Measurements from ENCODE around the gene TOP3B. TPM values are rescaled to one million over a fixed set of nuclear protein-coding genes. Genes with fewer than 3 reads are reported as not detected.

The TOP3B gene
- total RNA-seq, 4 donors from 2014 or later = 44.9 to 94.6 (median 65.4) TPM

GRCh38 chr22:21965762-21966288 is 16.8 kb downstream of the TOP3B start:
- no peak for TF ChIP-seq EP300 (IDR thresholded peaks at IDR 0.05; ENCODE audit: low read depth)
- no peak for TF ChIP-seq CTCF (IDR thresholded peaks at IDR 0.05)
- no peak for TF ChIP-seq POLR2AphosphoS5 (IDR thresholded peaks at IDR 0.05)
- TF ChIP-seq POLR2A (IDR thresholded peaks at IDR 0.05) = no peak
- Histone ChIP-seq H3K27me3 (no peaks in the 10 kb centered on the region), H3K27ac (no peak overlapping the region), H3K36me3 (peaks cover 0 to 46% (median 13%) of the 10 kb centered on the region in 4 donors), H3K4me1 (no peaks in the 10 kb centered on the region), H3K9me3 (no peaks in the 10 kb centered on the region), H3K4me3 (no peak overlapping the region)
- intact Hi-C loops (cut with DNase I; ENCODE audit: low total_unique reads) = no loop called here
- in situ Hi-C loops (cut with MboI; ENCODE audit: low pct_ligation_motif_present in 1 of 4, low pct_unique_long_range_greater_than_20kb in 1 of 4, low sequenced_read_pairs in 3 of 4) = no loop called here
- 97 to 100% methylated on average over 3 to 6 of the region's 6 CpGs for WGBS, 2 donors (ENCODE audit: low coverage in 1 of 2)
- DNase-seq = no peak

- Histone ChIP-seq H3K4me1 (no peaks in the 10 kb centered on the region), H3K9me3 (no peaks in the 10 kb centered on the region), H3K4me3 (no peak overlapping the region), H3K27ac (no peak overlapping the region), H3K27me3 (no peaks in the 10 kb centered on the region), H3K36me3 (peaks cover 0 to 46% (median 13%) of the 10 kb centered on the region in 4 donors)
- TF ChIP-seq POLR2A (IDR thresholded peaks at IDR 0.05) (no peak), EP300 (IDR thresholded peaks at IDR 0.05; ENCODE audit: low read depth) (no peak), CTCF (IDR thresholded peaks at IDR 0.05) (no peak), POLR2AphosphoS5 (IDR thresholded peaks at IDR 0.05) (no peak)
- in situ Hi-C loops (cut with MboI; ENCODE audit: low pct_ligation_motif_present in 1 of 4, low pct_unique_long_range_greater_than_20kb in 1 of 4, low sequenced_read_pairs in 3 of 4) (no loop called here), intact Hi-C loops (cut with DNase I; ENCODE audit: low total_unique reads) (no loop called here)
- WGBS, 2 donors (ENCODE audit: low coverage in 1 of 2) = 80 to 97% methylated on average over 1 to 6 of the region's 6 CpGs
- no peak for DNase-seq
These were observed 17.6 kb downstream of the TOP3B start for GRCh38 chr22:21964918-21965484.

GRCh38 chr22:21964234-21964633 is 18.4 kb downstream of the TOP3B start:
- Histone ChIP-seq H3K9me3 (no peaks in the 10 kb centered on the region), H3K27ac (no peak overlapping the region), H3K4me3 (no peak overlapping the region), H3K27me3 (no peaks in the 10 kb centered on the region), H3K4me1 (peaks cover 0 to 3% (median 0%) of the 10 kb centered on the region in 4 donors), H3K36me3 (peaks cover 0 to 42% (median 11%) of the 10 kb centered on the region in 4 donors)
- no peak for DNase-seq
- 91% methylated on average over 15 of the region's 15 CpGs; no CpG with 5 or more reads in 1 of the 2 donors for WGBS, 2 donors (ENCODE audit: low coverage in 1 of 2)
- in situ Hi-C loops (cut with MboI; ENCODE audit: low pct_ligation_motif_present in 1 of 4, low pct_unique_long_range_greater_than_20kb in 1 of 4, low sequenced_read_pairs in 3 of 4) = no loop called here
- intact Hi-C loops (cut with DNase I; ENCODE audit: low total_unique reads) = no loop called here
- no peak for TF ChIP-seq POLR2AphosphoS5 (IDR thresholded peaks at IDR 0.05)
- no peak for TF ChIP-seq EP300 (IDR thresholded peaks at IDR 0.05; ENCODE audit: low read depth)
- TF ChIP-seq CTCF (IDR thresholded peaks at IDR 0.05) = no peak
- TF ChIP-seq POLR2A (IDR thresholded peaks at IDR 0.05) = no peak

- no peak for DNase-seq
- 93% methylated on average over 19 of the region's 19 CpGs; no CpG with 5 or more reads in 1 of the 2 donors for WGBS, 2 donors (ENCODE audit: low coverage in 1 of 2)
- peaks cover 0 to 39% (median 11%) of the 10 kb centered on the region in 4 donors for H3K36me3 ChIP-seq
- H3K27ac ChIP-seq = no peak overlapping the region
- H3K27me3 ChIP-seq = no peaks in the 10 kb centered on the region
- intact Hi-C loops (cut with DNase I; ENCODE audit: low total_unique reads) (no loop called here), in situ Hi-C loops (cut with MboI; ENCODE audit: low pct_ligation_motif_present in 1 of 4, low pct_unique_long_range_greater_than_20kb in 1 of 4, low sequenced_read_pairs in 3 of 4) (no loop called here)
- no peaks in the 10 kb centered on the region for H3K9me3 ChIP-seq
- TF ChIP-seq POLR2A (IDR thresholded peaks at IDR 0.05) (no peak), POLR2AphosphoS5 (IDR thresholded peaks at IDR 0.05) (no peak), EP300 (IDR thresholded peaks at IDR 0.05; ENCODE audit: low read depth) (no peak), CTCF (IDR thresholded peaks at IDR 0.05) (no peak)
- no peak overlapping the region for H3K4me3 ChIP-seq
- peaks cover 0 to 3% (median 0%) of the 10 kb centered on the region in 4 donors for H3K4me1 ChIP-seq
These were observed 18.8 kb downstream of the TOP3B start for GRCh38 chr22:21963790-21964211.

Measured in transverse colon (tissue), 4 donors.